HCT116 (cell line): ENCODE data around the gene ACSL3. TPM values are rescaled to one million over a fixed set of nuclear protein-coding genes. Genes with fewer than 3 reads are reported as not detected.

Experiments
- ATAC-seq: fragments of 200-7000 bp; cut with Tn5 transposase; 2 replicates; pipeline ENCODE4 v1.9.1; 2020; ENCODE audit warnings: mild to moderate bottlenecking, moderate library complexity
- BruUV-seq: library from RNA; stranded (reverse); fragments of 400-500 nt; replicated peaks from 2 replicates; lab custom pipeline; 2021; lab: Mats Ljungman, UMichigan
- CTCF ChIA-PET: fragments of 300-600 bp; sonication (Branson Sonifier 250); formaldehyde crosslinking; loops from one replicate; lab custom pipeline; 2021; ENCODE audit warnings: antibody characterized with exemption; lab: Charles Lee
- POLR2A ChIA-PET: fragments of 300-600, 350-600 bp; sonication (Branson Sonifier 250); formaldehyde crosslinking; loops from one replicate; lab custom pipeline; 2021; ENCODE audit warnings: antibody characterized with exemption; lab: Charles Lee
- RAD21 ChIA-PET, 2 experiments: fragments of 300-600 bp; sonication (Branson Sonifier 250); formaldehyde crosslinking; loops; one replicate each; lab custom pipeline; 2023; ENCODE audit warnings: low total read pairs in 2 of 2; ENCODE audit not compliant: uncharacterized antibody in 2 of 2, unreplicated experiment in 2 of 2, low non-redundant PET in 1 of 2; lab: Charles Lee
- DNase-seq: peaks from one replicate; pipeline ENCODE4 v3.0.0-alpha.2; 2010; ENCODE audit warnings: low read depth, low spot score
- H2AFZ ChIP-seq: fragments of 200-600 bp; shearing (Covaris generic), sonication (generic); 2 replicates; pipeline ENCODE4 v1.6.1; 2017; ENCODE audit warnings: low read depth, mixed run types, mixed read lengths, antibody characterized with exemption, low read length; ENCODE audit not compliant: poor library complexity, severe bottlenecking
- H3K27ac ChIP-seq: 2 replicates; pipeline ENCODE4 v1.5.1; 2012; ENCODE audit warnings: low read depth, low read length
- H3K27me3 ChIP-seq: fragments of 200-600 bp; sonication (generic); 2 replicates; pipeline ENCODE4 v1.6.1; 2016; ENCODE audit warnings: mixed run types, low read length, mixed read lengths; ENCODE audit not compliant: insufficient read depth
- H3K36me3 ChIP-seq, 2 experiments: fragments of 200-500 bp in 1 of 2; fragments of 200-600 bp in 1 of 2; sonication (Bioruptor generic) in 1 of 2; sonication (generic) in 1 of 2; 2 replicates each; pipeline versions ENCODE4 v1.5.1 to v1.6.1; 2014 to 2016; ENCODE audit warnings: low read length in 2 of 2, inconsistent platforms in 1 of 2, mixed read lengths in 1 of 2, mixed run types in 1 of 2; ENCODE audit not compliant: insufficient read depth in 2 of 2, control insufficient read depth in 1 of 2
- H3K4me1 ChIP-seq, 2 experiments: fragments of 200-600 bp in 1 of 2; sonication (generic) in 1 of 2; 2 replicates each; pipeline versions ENCODE4 v1.5.1 to v1.6.1; 2012 to 2017; ENCODE audit warnings: low read length in 2 of 2, inconsistent platforms in 1 of 2, mild to moderate bottlenecking in 1 of 2, mixed read lengths in 1 of 2, mixed run types in 1 of 2, moderate library complexity in 1 of 2; ENCODE audit not compliant: insufficient read depth in 2 of 2, control insufficient read depth in 1 of 2
- H3K4me2 ChIP-seq: fragments of 200-600 bp; sonication (generic); 2 replicates; pipeline ENCODE4 v1.6.1; 2017; ENCODE audit warnings: mixed run types, low read length, mixed read lengths
- H3K4me3 ChIP-seq, 2 experiments: fragments of 200-600 bp in 1 of 2; sonication (generic) in 1 of 2; replicated peaks in 1 of 2; 2 replicates each; pipeline ENCODE4 v1.5.1; 2011 to 2016; ENCODE audit warnings: low read length in 2 of 2, control low read depth in 1 of 2, low read depth in 1 of 2, mild to moderate bottlenecking in 1 of 2, mixed read lengths in 1 of 2, mixed run types in 1 of 2
- H3K79me2 ChIP-seq: fragments of 200-600 bp; sonication (generic); 2 replicates; pipeline ENCODE4 v1.6.1; 2017; ENCODE audit warnings: mild to moderate bottlenecking, mixed run types, low read length, moderate library complexity, mixed read lengths; ENCODE audit not compliant: insufficient read depth
- H3K9ac ChIP-seq: fragments of 200-600 bp; sonication (generic); 2 replicates; pipeline ENCODE4 v1.6.1; 2016; ENCODE audit warnings: low read length, mixed read lengths
- H3K9me2 ChIP-seq: fragments of 200-600 bp; sonication (generic), shearing (Covaris generic); 2 replicates; pipeline ENCODE4 v1.6.1; 2017; ENCODE audit warnings: mixed run types, mild to moderate bottlenecking, moderate library complexity; ENCODE audit not compliant: insufficient read depth
- H3K9me3 ChIP-seq, 2 experiments: fragments of 200-500 bp in 1 of 2; fragments of 200-600 bp in 1 of 2; sonication (Bioruptor generic) in 1 of 2; sonication (generic) in 1 of 2; 2 replicates each; pipeline ENCODE4 v1.6.1; 2014 to 2017; ENCODE audit warnings: low read length in 2 of 2, mixed read lengths in 2 of 2, inconsistent platforms in 1 of 2, low read depth in 1 of 2, mild to moderate bottlenecking in 1 of 2, mixed run types in 1 of 2, moderate library complexity in 1 of 2; ENCODE audit not compliant: control insufficient read depth in 1 of 2, insufficient read depth in 1 of 2
- H4K20me1 ChIP-seq: fragments of 200-600 bp; sonication (generic), shearing (Covaris generic); 2 replicates; pipeline ENCODE4 v1.6.1; 2017; ENCODE audit warnings: mixed run types, mild to moderate bottlenecking, moderate library complexity; ENCODE audit not compliant: insufficient read depth
- CBX3 ChIP-seq: IDR thresholded peaks from 2 replicates; pipeline ENCODE4 v1.6.1; 2012; ENCODE audit warnings: low read depth
- EGR1 ChIP-seq: IDR thresholded peaks from 2 replicates; pipeline ENCODE4 v1.6.1; 2012; ENCODE audit warnings: low read depth
- ELF1 ChIP-seq: IDR thresholded peaks from 2 replicates; pipeline ENCODE4 v1.6.1; 2012; ENCODE audit warnings: low read depth, borderline replicate concordance
- EZH2phosphoT487 ChIP-seq: fragments of 200-600 bp; IDR thresholded peaks from 2 replicates; pipeline ENCODE4 v1.6.1; 2018; ENCODE audit warnings: antibody characterized with exemption, borderline replicate concordance
- FOSL1 ChIP-seq: IDR thresholded peaks from 2 replicates; pipeline ENCODE4 v1.6.1; 2012; ENCODE audit warnings: low read depth
- MAX ChIP-seq: IDR thresholded peaks from 2 replicates; pipeline ENCODE4 v1.6.1; 2012
- POLR2A ChIP-seq: IDR thresholded peaks from 2 replicates; pipeline ENCODE4 v1.7.0; 2011; ENCODE audit warnings: borderline replicate concordance; ENCODE audit not compliant: insufficient read depth, insufficient read length; ENCODE audit errors: extremely low read depth
- RAD21 ChIP-seq: IDR thresholded peaks from 2 replicates; pipeline ENCODE4 v1.6.1; 2012; ENCODE audit warnings: low read depth, mild to moderate bottlenecking
- REST ChIP-seq: IDR thresholded peaks from 2 replicates; pipeline ENCODE4 v1.6.1; 2012; ENCODE audit warnings: low read depth
- SIN3A ChIP-seq: IDR thresholded peaks from 2 replicates; pipeline ENCODE4 v1.6.1; 2012; ENCODE audit warnings: low read depth
- SP1 ChIP-seq: IDR thresholded peaks from 2 replicates; pipeline ENCODE4 v1.6.1; 2012; ENCODE audit warnings: low read depth
- SRF ChIP-seq: IDR thresholded peaks from 2 replicates; pipeline ENCODE4 v1.6.1; 2012; ENCODE audit warnings: low read depth
- TCF7L2 ChIP-seq: IDR thresholded peaks from 2 replicates; pipeline ENCODE4 v1.7.0; 2011; ENCODE audit warnings: borderline replicate concordance, inconsistent platforms; ENCODE audit not compliant: insufficient read depth, insufficient read length; ENCODE audit errors: extremely low read depth
- ZNF274 ChIP-seq: fragments of 200-500 bp; sonication (Bioruptor generic); IDR thresholded peaks from 2 replicates; pipeline ENCODE4 v1.6.1; 2014; ENCODE audit warnings: mild to moderate bottlenecking, low read depth, low read length, inconsistent platforms
- intact Hi-C: fragments of 100-400 bp; cut with micrococcal nuclease; formaldehyde crosslinking; loops from 2 replicates; pipeline ENCODE4 v1.10.0; 2022
- total RNA-seq: library from RNA; stranded (reverse); gene quantifications from one replicate; pipeline ENCODE4 v1.2.1, GENCODE V29; 2021; ENCODE audit not compliant: unreplicated experiment

Gene ACSL3
- total RNA-seq, 1 experiment from 2014 or later = 142 TPM

DNA sequence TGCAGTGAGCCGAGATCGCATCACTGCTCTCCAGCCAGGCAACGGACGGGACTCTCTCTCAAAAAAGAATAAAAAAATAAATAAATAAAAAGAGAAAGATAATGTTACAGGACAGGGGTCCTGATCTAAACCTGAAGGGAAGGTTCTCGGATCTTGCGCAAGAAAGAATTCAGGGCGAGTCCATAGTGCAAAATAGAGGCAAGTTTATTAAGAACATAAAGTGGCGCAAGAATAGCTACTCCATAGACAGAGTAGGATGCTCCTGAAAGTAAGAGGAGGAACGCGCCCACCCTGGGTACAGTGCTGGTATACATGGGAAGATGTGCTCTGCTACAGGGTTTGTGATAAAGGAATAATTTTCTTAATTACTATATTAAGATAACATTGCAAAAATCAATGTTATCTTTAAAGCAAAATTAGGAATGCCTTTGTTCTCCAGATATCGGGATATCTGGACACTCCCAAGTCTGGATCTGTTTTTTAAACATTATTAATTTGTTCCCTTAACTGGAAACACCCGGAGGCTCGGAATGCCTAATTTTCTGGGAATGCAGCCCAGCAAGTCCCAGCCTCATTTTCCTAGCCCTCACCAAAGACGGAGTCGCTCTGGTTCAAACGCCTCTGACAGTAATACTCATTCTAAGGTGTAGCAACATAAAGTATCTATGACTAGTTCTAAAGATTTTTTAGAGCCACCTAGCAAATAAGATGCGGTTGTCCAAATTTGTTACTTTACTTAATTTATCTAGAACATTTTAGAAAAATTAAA lies 38.8 kb downstream of the ACSL3 start:
- Histone ChIP-seq H3K79me2 (peaks cover 67% of the 10 kb centered on the region), H3K9me2 (no peaks in the 10 kb centered on the region), H3K4me3 (no peak overlapping the region), H3K4me2 (no peak overlapping the region), H3K27ac (no peak overlapping the region), H3K27me3 (no peaks in the 10 kb centered on the region), H3K9ac (no peak overlapping the region), H2AFZ (no peak overlapping the region), H3K36me3 (no peaks in the 10 kb centered on the region), H3K9me3 (no peaks in the 10 kb centered on the region), H4K20me1 (peaks cover 10% of the 10 kb centered on the region; the same call in 1 of the 2 replicates), H3K4me1 (peaks cover 0 to 7% of the 10 kb centered on the region in 2 experiments; a peak in 1 of 4 replicates)
- intact Hi-C loops = loop anchor here (5.0 kb wide), 1 partner anchor 582 kb away; no protein-coding TSS in a partner anchor
- ChIA-PET RAD21 (no interaction called here), POLR2A (no interaction called here), CTCF (interaction anchor here (0.9 kb wide), 1 partner anchor 209 kb away, joined by 3 read pairs; no protein-coding TSS in a partner anchor)
- ATAC-seq (no peak), DNase-seq (no peak)
- BruUV-seq = no TSS peak
- no peak for TF ChIP-seq REST
- TF ChIP-seq SRF = no peak
- no peak for TF ChIP-seq CBX3
- TF ChIP-seq MAX = no peak
- no peak for TF ChIP-seq EZH2phosphoT487
- no peak for TF ChIP-seq POLR2A
- no peak for TF ChIP-seq RAD21
- no peak for TF ChIP-seq FOSL1
- TF ChIP-seq SIN3A = no peak
- no peak for TF ChIP-seq ELF1
- TF ChIP-seq SP1 = no peak
- no peak for TF ChIP-seq EGR1
- TF ChIP-seq TCF7L2 = no peak
- TF ChIP-seq ZNF274 = no peak
